Epithelial cell of esophagus (primary cell): ENCODE results near the gene TM9SF2.
"Not testable (repeated sequence)": the region's sequence is repeated elsewhere in the genome, so short reads cannot be mapped to it uniquely, and the experiment has no call there.

Source experiments
- DNase-seq: peaks from one replicate; pipeline ENCODE4 v3.0.0; 2010; ENCODE audit warnings: low read depth
- H3K4me3 ChIP-seq: 2 replicates; pipeline ENCODE4 v1.5.1; 2011; ENCODE audit warnings: mild to moderate bottlenecking, low read length, control low read depth
- CTCF ChIP-seq: IDR thresholded peaks from 2 replicates; pipeline ENCODE4 v1.5.1; 2011; ENCODE audit warnings: low read depth, mild to moderate bottlenecking, low read length, control low read depth, inconsistent platforms; ENCODE audit not compliant: insufficient read depth; ENCODE audit errors: missing control alignments

TM9SF2 gene

DNA sequence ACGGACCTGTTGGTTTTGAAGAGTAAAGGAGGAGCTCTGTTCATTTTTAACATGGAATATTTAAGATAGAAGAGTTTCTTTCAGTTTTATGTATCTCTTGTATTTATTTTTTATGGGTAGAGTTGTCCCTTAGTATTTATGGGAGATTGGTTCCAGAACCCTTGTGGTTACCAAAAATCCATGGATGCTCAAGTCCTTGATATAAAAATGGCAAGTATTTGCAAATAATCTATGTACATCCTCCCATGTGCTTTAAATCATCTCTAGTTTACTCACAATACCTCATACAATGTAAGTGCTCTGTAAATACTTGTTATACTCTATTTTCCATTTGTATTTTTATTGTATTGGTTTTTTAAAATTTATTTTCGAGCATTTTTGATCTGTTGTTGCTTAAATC lies 63.1 kb downstream of the TM9SF2 start:
- no peak for DNase-seq
- H3K4me3 ChIP-seq = no peak overlapping the region
- TF ChIP-seq CTCF = no peak

DNA sequence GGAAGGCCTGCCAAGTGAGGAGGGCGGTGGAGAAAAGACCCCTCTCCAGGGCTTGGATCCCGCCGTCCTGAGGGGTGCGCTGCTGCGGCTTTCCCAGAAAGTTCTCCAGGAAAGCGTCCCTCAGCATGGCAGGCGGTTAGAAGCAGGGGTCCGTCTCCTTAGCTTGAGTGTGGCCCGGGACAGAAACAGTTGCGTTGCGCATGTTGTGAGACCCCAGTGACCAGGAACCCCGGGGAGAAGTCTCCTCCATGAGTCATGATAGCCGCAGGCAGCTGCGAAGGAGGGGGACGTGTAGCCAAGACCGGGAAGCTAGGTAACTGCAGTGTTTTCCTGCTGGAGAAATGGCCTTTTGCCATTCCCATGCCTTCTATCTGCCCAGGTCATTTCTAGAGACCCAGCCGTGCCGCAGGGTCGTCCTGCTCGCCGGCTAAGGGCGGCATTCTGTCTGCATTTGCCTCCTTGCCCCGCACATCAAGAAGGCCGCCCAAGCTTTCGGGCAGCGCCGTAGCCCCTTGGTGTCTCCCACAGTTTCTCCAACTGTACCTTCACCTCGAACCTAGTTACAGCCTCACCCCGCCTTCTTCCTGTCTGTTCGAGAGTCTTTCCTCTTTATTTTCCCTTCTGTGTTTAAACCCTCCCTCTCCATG lies 64.3 kb downstream of the TM9SF2 start:
- TF ChIP-seq CTCF = no peak
- no peak overlapping the region for H3K4me3 ChIP-seq
- DNase-seq = no peak

- no peak overlapping the region for H3K4me3 ChIP-seq
- DNase-seq = no peak
- no peak for TF ChIP-seq CTCF
Observed at GRCh38 chr13:99566125-99567083, 65.1 kb downstream of the TM9SF2 start.

DNA sequence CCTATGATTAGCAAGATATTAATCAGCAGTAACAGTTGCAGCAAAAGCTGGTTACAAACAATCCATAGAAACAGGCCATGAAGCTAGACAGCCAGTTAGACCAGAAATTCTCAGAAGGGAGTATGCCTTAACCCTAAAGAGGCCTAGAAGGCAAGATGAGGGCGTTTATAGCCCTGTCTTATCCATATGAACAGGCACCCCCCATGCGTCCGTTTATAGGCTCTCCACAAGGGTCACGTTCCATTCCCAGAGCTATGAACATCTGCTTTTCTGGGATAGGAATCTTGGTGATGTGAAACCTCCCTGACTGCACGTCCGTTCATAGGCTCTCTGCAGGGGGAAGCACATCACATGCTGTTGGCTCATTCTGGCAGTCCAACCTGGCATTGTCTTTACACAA lies 67.6 kb downstream of the TM9SF2 start:
- not testable (repeated sequence) for DNase-seq, H3K4me3 ChIP-seq

DNA sequence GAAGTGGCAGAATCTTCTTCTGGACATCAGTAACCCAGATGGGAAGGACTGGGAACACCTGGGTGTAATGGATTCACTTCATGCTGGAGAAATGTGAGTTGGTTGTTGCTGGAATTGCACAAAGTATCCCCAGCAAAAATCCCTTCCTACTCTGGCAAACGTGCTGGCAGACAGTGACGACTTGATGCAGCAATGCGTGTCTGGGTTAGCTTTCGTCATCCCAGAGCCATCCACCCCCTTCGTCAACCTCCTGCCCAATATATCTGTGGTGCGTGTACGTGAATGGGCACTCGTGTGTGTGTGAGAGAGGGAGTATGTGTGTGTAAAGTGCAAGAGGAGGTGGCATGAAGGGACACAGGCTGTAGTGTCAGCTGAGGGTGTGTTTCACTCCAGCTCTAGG lies 70.9 kb downstream of the TM9SF2 start:
- H3K4me3 ChIP-seq = no peak overlapping the region
- no peak for TF ChIP-seq CTCF
- DNase-seq = no peak

- no peak for DNase-seq
- no peak for TF ChIP-seq CTCF
- no peak overlapping the region for H3K4me3 ChIP-seq
Observed at GRCh38 chr13:99572921-99573320, 71.6 kb downstream of the TM9SF2 start.

DNA sequence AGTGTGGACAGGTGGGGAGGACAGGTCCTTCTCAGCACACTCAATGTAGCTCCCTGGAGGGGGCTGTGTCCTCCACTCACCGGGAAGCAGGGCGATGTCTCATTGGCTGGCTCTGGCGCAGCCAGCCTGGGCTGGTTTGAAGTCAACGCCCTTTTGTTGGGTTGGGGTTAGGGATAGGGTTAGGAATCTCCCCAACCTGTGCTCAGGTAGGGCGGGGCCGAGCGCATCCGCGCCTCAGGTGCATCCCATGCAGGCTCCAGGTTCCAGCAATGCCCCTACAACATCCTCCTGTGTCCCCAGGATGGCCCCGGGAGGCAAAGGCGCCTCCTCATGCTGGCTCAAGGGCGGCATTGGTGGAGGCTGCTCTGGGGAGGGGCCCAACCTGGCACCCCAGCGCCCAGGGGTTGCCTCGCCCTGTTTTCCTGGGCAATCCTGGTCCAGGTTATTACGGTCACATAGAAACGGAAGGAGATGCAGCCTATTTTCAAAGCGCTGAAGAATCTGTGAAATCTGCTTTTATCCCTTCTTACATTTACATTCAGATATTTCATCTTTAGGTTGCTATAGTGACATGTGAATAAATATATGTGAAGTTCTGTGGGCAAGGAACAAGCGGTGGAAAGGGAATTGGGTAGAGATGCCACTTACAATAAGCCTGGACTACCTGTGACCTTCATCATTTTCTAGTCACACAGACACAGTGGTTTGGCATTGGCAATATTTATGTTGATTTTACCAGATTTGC lies 74.3 kb downstream of the TM9SF2 start:
- DNase-seq = no peak
- no peak overlapping the region for H3K4me3 ChIP-seq
- no peak for TF ChIP-seq CTCF
